C4-2B (cell line): ENCODE results near the gene ST13.

Experiments used
- CTCF ChIP-seq: fragments of 450-650 bp; conservative IDR thresholded peaks from 2 replicates; pipeline ENCODE4 v1.5.1; 2017; ENCODE audit warnings: mild to moderate bottlenecking
- ZFX ChIP-seq: fragments of 450-650 bp; IDR thresholded peaks from 2 replicates; pipeline ENCODE4 v1.6.1; 2017

GRCh38 chr22:40878922-40879321 lies 22.5 kb upstream of the ST13 start:
- TF ChIP-seq CTCF = no peak
- no peak for TF ChIP-seq ZFX
